Esophagus squamous epithelium (tissue), 5 donors: Measurements from ENCODE around the gene ARPC3. TPM values are rescaled to one million over a fixed set of nuclear protein-coding genes. Genes with fewer than 3 reads are reported as not detected.
A peak's percentile ranks its signal among the peaks of the same experiment; 100 is the strongest.

Source experiments
- DNase-seq: peaks from one replicate; lab custom pipeline; 2025; lab: John Stamatoyannopoulos, UW
- H3K27ac ChIP-seq, 4 donors: fragments of 200-600 bp; sonication (generic); one replicate each; pipeline ENCODE4 v1.5.1; 2016 to 2019; ENCODE audit warnings: mild to moderate bottlenecking in 1 of 4
- H3K27me3 ChIP-seq, 4 donors: fragments of 200-600 bp; sonication (generic); 1 replicate in 3 of 4; 2 replicates in 1 of 4; pipeline versions ENCODE4 v1.5.1 to v1.6.0; 2017 to 2021; ENCODE audit warnings: antibody characterized with exemption in 1 of 4
- H3K36me3 ChIP-seq, 3 donors: fragments of 200-600 bp; sonication (generic); one replicate each; pipeline ENCODE4 v1.5.1; 2016 to 2019
- H3K4me1 ChIP-seq, 3 donors: fragments of 200-600 bp; sonication (generic); one replicate each; pipeline ENCODE4 v1.5.1; 2017 to 2019
- H3K4me3 ChIP-seq, 4 donors: fragments of 200-600 bp; sonication (generic); 1 replicate in 3 of 4; 2 replicates in 1 of 4; pipeline ENCODE4 v1.5.1; 2016 to 2019; ENCODE audit warnings: mild to moderate bottlenecking in 2 of 4, moderate library complexity in 1 of 4
- H3K9me3 ChIP-seq, 3 donors: fragments of 200-600 bp; sonication (generic); one replicate each; pipeline ENCODE4 v1.5.1; 2016 to 2019
- POLR2A ChIP-seq, 4 donors: fragments of 450-650 bp; IDR thresholded peaks; one replicate each; pipeline ENCODE4 v1.6.1; 2017; ENCODE audit warnings: antibody characterized with exemption in 4 of 4, mild to moderate bottlenecking in 4 of 4, moderate library complexity in 3 of 4
- whole genome bisulfite sequencing, 2 donors: methylation state at CpG; one replicate each; pipeline ENCODE4 v1.1.5; 2018; 5-methylcytosine and 5-hydroxymethylcytosine counted together
- intact Hi-C: fragments of 100-400 bp; cut with DNase I; formaldehyde crosslinking; loops from one replicate; pipeline ENCODE4 v1.15.0; 2022
- total RNA-seq, 4 donors: library from RNA; depleted of rRNA; stranded (reverse); fragments of >200 nt; gene quantifications; one replicate each; pipeline ENCODE4 v1.1.0, GENCODE V29; 2016
- TF ChIP-seq, protein P1 (sequence below), 6 experiments: fragments of 450-650 bp in 4 of 6; fragments of 200-600 bp in 2 of 6; sonication (generic) in 2 of 6; IDR thresholded peaks; one replicate each; pipeline ENCODE4 v1.5.1; 2016 to 2019; ENCODE audit warnings: antibody characterized with exemption in 6 of 6, mild to moderate bottlenecking in 4 of 6, moderate library complexity in 4 of 6
- donor health status: DM: yes; HTN: yes; CAD: no.

ARPC3 gene
- 100 to 1,000 TPM; 439 to 894 (median 711) TPM for total RNA-seq

- intact Hi-C loops: loop anchor here (5.0 to 10.0 kb wide), 2 partner anchors 65 to 152 kb away; no protein-coding TSS in a partner anchor
- peaks cover 0 to 46% (median 28%) of the 10 kb centered on the region in 3 donors for H3K4me1 ChIP-seq
- 0 to 2% methylated on average over 24 to 35 of the region's 51 CpGs for WGBS, 2 donors
Measured at GRCh38 chr12:110449799-110450497, at the start of gene ARPC3. ARPC3 (minus strand) TSS chr12:110450337; CDS start chr12:110450260, 77 bp downstream.

GRCh38 chr12:110498984-110499706, 49.0 kb upstream of the ARPC3 start:
- H3K4me1 ChIP-seq: peaks cover 5 to 44% (median 17%) of the 10 kb centered on the region in 3 donors
- H3K4me3 ChIP-seq: no peak overlapping the region
- no peaks in the 10 kb centered on the region for H3K27me3 ChIP-seq
- H3K36me3 ChIP-seq: peaks cover 4 to 35% (median 17%) of the 10 kb centered on the region in 3 donors
- no peak for DNase-seq
- no peaks in the 10 kb centered on the region for H3K9me3 ChIP-seq
- peak overlapping the region; percentile 0 to 97 (median 52) for H3K27ac ChIP-seq
- WGBS, 2 donors: 30 to 37% methylated on average over 4 of the region's 4 CpGs
- intact Hi-C loops: no loop called here
- TF ChIP-seq, protein P1, sequence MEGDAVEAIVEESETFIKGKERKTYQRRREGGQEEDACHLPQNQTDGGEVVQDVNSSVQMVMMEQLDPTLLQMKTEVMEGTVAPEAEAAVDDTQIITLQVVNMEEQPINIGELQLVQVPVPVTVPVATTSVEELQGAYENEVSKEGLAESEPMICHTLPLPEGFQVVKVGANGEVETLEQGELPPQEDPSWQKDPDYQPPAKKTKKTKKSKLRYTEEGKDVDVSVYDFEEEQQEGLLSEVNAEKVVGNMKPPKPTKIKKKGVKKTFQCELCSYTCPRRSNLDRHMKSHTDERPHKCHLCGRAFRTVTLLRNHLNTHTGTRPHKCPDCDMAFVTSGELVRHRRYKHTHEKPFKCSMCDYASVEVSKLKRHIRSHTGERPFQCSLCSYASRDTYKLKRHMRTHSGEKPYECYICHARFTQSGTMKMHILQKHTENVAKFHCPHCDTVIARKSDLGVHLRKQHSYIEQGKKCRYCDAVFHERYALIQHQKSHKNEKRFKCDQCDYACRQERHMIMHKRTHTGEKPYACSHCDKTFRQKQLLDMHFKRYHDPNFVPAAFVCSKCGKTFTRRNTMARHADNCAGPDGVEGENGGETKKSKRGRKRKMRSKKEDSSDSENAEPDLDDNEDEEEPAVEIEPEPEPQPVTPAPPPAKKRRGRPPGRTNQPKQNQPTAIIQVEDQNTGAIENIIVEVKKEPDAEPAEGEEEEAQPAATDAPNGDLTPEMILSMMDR (IDR thresholded peaks at IDR 0.05): no peak
- TF ChIP-seq POLR2A (IDR thresholded peaks at IDR 0.05): no peak

More at GRCh38 chr12:110449799-110450497, at the start of gene ARPC3:
- peak; percentile 79 for DNase-seq
- no peaks in the 10 kb centered on the region for H3K27me3 ChIP-seq
- H3K4me3 ChIP-seq: peak within 1 kb of the TSS; percentile 66 to 90 (median 88)
- no peaks in the 10 kb centered on the region for H3K9me3 ChIP-seq
- H3K36me3 ChIP-seq: peaks cover 0 to 57% (median 5%) of the 10 kb centered on the region in 3 donors
- TF ChIP-seq, protein P1 (IDR thresholded peaks at IDR 0.05): peak; percentile 82 to 96 (median 92)
- TF ChIP-seq POLR2A (IDR thresholded peaks at IDR 0.05): peak in 2 of 4 donors; percentile 55 to 75
- H3K27ac ChIP-seq: peak within 1 kb of the TSS; percentile 96 to 97 (median 96)

- H3K27me3 ChIP-seq: no peaks in the 10 kb centered on the region
- H3K4me3 ChIP-seq: no peak overlapping the region
- H3K27ac ChIP-seq: no peak overlapping the region
- H3K4me1 ChIP-seq: no peaks in the 10 kb centered on the region
- H3K36me3 ChIP-seq: peaks cover 0 to 11% (median 0%) of the 10 kb centered on the region in 3 donors
- intact Hi-C loops: no loop called here
- 97 to 98% methylated on average over 5 to 7 of the region's 7 CpGs for WGBS, 2 donors
- DNase-seq: no peak
- H3K9me3 ChIP-seq: no peaks in the 10 kb centered on the region
- TF ChIP-seq, protein P1 (IDR thresholded peaks at IDR 0.05): no peak
- no peak for TF ChIP-seq POLR2A (IDR thresholded peaks at IDR 0.05)
Measured at GRCh38 chr12:110475426-110475825, 25.3 kb upstream of the ARPC3 start.

DNA sequence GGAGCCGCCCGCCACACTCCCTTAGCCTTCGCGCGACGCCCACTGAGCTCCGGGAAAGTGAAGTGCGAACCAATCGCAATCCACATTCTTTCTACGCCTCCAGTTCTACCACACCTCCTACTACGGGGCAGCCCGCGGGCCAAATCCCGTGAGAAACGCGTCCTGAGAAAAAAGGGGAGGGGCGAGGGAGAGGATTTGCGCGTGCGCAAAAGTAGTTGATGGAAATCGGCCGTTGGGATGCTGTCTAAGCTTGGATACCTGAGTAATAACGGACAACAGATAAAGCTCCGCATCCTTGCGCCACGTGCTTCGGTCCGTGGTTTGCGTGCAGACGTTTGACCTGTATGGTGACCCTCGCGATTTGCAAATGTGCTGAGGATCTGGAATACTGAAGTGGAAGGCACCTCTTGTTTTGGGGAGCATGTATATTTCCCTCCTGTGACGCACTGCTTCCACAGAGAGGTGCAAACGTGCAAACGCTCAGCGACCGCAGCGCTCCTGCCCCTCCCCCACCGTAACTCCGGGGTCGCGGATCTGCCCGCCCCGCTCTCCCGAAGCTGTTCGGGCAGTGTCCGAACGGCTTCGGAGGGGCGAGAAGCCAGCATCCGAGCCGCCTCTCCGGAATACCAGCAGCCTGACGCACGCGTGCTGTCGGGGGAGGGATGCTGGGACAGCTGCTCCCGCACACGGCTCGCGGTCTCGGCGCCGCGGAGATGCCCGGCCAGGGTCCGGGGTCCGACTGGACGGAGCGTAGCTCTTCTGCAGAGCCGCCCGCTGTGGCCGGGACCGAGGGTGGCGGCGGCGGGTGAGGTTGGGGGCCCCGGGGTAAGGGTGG, 18.3 kb upstream of the ARPC3 start, which contains the start of the genes FAM216A and GPN3:
Gene FAM216A (plus strand): TSS at position 632 of the 835 bp plus-strand sequence. CDS start 31 bp downstream, at position 663.
Gene GPN3 (minus strand): TSS at position 44 of the 835 bp plus-strand sequence. CDS start 54 bp downstream, outside the sequence.
- intact Hi-C loops: no loop called here
- WGBS, 2 donors: 0% methylated on average over 12 to 23 of the region's 78 CpGs
- peak; percentile 71 for DNase-seq
- H3K4me3 ChIP-seq: peak within 1 kb of the TSS; percentile 70 to 80 (median 76)
- no peaks in the 10 kb centered on the region for H3K27me3 ChIP-seq
- peaks cover 0 to 19% (median 0%) of the 10 kb centered on the region in 3 donors for H3K36me3 ChIP-seq
- no peaks in the 10 kb centered on the region for H3K9me3 ChIP-seq
- peaks cover 14 to 36% (median 17%) of the 10 kb centered on the region in 3 donors for H3K4me1 ChIP-seq
- peak within 1 kb of the TSS; percentile 90 to 97 (median 93) for H3K27ac ChIP-seq
- TF ChIP-seq, protein P1 (IDR thresholded peaks at IDR 0.05): peak in 2 of 6 experiments; percentile 2 to 35
- peak in 2 of 4 donors; percentile 52 to 74 for TF ChIP-seq POLR2A (IDR thresholded peaks at IDR 0.05)
